NCI-H82 treated with DMSO at 0.1 percent for 48 hours (cell line): ENCODE data around the gene FSIP1.

Experiments used
- DNase-seq: peaks from one replicate; lab custom pipeline; 2025; ENCODE audit not compliant: unreplicated experiment; lab: John Stamatoyannopoulos, UW

Gene FSIP1

DNA sequence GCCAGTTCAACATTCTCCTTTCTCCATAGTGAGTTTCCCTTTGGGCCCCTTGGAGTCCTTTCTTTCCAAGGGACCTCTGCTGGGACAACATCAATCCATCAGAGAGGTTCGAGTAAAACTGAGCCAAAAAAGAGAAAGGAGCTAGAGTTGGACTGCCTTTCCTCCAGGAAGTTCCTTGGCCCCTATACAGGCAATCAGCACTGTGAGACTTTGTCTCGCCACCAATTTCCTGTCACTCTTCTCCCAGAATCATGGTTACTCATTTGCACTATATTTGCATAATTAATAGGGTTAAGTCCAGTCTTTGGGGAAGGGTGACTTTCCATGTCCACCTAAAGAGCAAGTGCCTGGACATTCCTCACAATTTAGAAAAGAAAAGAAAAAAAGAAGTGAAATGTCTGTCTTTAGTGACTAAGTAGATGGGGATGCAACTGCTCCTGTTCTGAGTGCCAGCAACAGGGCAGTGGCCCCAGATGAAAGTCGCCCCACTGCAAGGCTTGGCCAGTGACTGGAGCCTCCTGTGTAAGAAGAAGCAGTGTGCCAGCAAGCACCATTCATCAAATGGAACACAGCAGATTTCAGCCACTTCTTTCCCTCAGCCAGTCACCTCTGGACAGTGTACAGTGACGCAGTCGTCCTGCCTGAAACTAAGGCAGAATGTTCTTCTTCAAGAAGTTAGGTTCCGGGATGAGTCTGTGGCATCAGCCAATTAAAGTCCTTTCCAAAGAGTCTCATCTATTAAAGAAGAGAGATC is 91.6 kb downstream of the FSIP1 start:
- DNase-seq, result no peak

GRCh38 chr15:39687965-39688364 is 94.7 kb downstream of the FSIP1 start:
- no peak for DNase-seq

- DNase-seq, result peak; percentile 40
These were observed 96.5 kb downstream of the FSIP1 start for GRCh38 chr15:39685999-39686613.

DNA sequence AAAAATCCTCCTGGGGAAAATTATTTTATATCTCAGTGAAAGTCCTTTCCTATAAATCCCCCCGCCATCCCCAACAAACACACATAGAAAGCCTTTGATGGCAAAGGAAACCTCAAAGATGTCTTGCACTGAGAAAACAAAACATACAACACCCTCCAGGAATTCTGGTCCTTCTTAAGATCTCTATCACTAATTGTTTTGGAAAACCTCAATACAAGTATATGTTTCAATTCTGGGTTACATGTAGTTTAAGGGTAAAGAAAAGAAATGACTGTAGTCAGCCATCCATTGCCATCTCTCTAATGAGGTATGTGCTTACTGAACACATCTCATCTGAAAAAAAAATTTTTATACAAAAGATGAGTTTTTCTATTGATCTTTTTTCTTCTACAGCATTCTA is 97.3 kb downstream of the FSIP1 start:
- DNase-seq, result no peak

GRCh38 chr15:39684233-39684632 is 98.4 kb downstream of the FSIP1 start:
- DNase-seq, result no peak

DNA sequence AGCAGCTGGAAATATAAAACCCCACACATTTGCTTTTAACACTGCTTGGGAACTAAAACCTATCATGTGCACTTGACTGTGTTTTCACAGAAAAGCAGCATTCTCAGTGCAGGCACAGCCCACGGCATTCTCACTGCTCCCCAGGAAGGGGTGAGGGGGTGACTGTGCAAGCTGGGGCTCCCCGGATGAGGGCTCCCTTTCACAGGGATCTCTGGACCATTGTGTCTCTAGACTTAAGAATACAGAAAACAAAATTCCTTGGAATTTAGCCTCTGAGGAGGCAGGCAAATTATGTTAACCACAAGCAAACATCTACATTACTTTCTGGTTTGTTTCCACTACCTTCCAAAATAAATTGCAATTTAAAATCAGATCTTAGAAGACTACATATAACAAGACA is 100.3 kb downstream of the FSIP1 start:
- DNase-seq, result no peak

- DNase-seq, result no peak
These were observed 101.8 kb downstream of the FSIP1 start for GRCh38 chr15:39680868-39681267.

- DNase-seq, result no peak
These were observed 110.0 kb downstream of the FSIP1 start for GRCh38 chr15:39672666-39673065.

GRCh38 chr15:39672184-39672583 is 110.5 kb downstream of the FSIP1 start:
- no peak for DNase-seq

GRCh38 chr15:39670687-39671086 is 112.0 kb downstream of the FSIP1 start:
- no peak for DNase-seq

DNA sequence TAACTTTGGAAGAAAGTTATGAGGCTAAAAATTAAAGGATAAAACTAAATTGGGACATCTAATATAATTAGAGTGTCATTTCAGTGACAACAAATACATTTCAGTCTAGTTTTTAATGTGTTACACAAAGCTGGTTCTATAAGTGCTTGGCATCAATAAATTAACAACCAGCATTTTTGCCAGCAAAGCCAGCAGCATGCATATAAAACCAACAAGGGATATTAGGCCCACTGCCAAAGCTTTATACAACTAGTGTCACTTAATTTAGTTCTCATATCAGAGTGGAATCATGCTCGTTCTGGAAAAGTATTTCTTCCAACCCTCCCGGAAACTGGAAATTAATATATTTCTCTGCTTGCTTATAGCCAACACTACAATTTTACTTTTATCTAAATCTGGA is 113.0 kb downstream of the FSIP1 start:
- no peak for DNase-seq

GRCh38 chr15:39669241-39669640 is 113.4 kb downstream of the FSIP1 start:
- no peak for DNase-seq

DNA sequence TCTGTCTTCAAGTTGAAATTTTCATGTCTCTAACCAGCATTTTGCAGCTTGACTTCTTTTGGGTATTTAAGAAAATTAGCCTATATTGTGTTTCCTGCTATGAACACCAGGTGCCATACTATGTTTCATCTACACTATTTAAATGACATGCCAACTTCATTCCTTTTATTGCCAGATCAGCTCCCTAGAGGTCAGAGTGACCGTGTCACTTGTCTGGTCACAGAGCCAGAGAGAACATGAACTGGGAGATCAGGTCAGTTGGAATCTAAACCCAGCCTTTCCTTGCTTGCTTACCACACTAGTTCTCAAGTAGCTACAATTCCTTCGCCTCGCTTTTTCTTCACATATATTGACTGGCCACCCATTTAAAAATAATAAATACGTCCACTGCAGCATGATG is 114.2 kb downstream of the FSIP1 start:
- DNase-seq, result no peak

DNA sequence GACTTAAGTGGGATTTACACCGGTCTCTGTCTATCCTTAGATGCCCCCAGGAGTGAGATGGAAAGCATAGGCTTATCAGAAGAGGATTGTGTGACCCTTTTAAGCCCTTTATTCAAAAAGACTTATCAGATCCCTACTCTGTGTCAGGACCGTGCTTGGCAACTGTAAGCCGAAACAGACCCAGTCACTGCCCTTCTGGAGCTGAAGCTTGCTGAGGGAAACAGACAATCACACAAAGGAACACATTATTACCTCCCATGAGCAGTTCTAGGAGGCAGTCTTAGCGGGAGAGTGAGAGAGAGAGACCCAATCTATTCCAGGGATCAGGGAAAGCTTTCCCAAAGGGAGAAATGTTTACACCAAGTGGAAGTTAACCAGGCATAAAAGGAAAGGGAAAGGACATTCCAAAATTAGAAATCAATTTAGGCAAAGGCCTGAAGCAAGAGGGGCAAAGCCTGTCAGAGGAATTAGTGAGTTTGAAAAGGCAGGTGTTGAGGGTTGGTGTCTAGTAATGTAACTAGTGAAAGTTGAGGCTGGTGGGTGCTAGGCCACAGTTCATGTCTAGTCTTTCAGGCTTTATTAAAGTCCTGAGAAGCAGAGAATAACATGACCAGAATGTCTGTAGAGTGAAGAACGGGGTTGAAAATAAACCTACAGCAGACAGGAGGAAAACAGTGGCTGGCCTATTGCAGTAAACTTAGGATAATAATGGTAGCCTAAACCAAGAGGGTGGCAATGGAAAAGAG is 115.1 kb downstream of the FSIP1 start:
- peak; percentile 97 for DNase-seq

DNA sequence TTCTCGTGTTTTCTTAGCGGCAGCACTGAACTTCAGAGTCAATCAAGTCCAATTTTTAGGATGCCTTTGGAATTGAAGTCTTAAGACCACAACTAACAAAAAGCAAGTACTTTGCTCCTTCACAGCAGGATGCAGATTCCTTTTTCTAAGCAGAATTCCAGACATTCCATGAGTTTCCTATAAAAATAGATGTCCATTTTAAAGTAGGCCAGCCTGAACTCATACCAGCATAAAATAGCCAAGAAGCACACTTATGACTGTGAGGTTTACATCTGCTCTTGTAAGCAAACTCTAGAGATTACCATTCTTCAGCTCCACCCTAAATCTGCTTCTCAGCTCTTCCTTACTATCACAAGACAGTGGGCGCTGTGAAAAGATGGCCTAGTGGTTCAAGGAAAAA is 116.0 kb downstream of the FSIP1 start:
- peak; percentile 67 for DNase-seq

DNA sequence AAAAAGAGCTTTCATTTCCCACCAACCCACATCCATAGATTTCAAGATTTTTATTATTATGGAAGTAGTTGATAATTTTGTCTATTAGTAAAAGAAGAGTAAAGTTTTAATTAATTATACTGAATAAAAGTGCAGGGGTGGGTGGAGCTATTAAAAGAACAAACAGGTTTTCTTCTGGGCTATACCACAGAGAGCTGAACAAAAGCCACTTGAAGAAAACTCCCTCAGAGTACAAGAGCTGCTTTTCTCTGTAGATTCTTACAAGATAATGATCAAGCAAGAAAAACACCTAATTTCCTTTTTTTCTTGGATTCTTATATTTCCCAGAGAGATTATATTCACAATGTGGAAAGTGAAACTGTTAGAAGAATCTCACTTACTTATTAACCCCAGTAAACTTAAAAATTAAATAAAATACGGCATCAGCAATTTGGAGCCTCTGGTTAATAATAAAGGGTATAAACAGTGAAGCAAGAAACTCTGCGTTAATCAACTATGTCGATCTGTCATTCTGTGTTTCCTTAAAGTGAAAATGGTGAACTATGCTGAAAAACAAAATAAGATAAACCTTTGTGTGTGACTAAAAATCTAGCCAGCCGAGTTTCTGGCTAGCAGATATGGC is 116.9 kb downstream of the FSIP1 start:
- DNase-seq, result no peak

GRCh38 chr15:39663704-39664250 is 118.9 kb downstream of the FSIP1 start:
- DNase-seq, result no peak

DNA sequence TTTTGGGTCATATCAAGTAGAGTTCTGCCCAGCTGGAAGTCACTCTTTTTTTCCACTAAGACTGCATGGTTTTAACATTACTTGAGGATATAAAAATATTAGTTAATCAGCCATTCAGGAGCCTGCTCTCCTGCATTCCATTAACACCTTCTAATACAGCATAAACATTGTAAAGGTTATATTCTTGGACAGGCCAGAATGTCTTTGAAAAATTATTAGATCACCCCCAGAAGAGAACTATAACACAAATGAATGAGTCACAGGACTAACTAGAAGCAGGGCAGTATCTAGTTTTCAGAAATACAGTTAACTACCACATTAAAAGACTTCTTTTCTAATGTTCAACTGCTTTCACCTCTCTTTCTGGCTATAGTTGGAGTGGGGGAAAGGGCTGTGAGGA is 120.9 kb downstream of the FSIP1 start:
- DNase-seq, result no peak

- DNase-seq, result no peak
These were observed 123.9 kb downstream of the FSIP1 start for GRCh38 chr15:39658740-39659139.

- DNase-seq, result no peak
These were observed 125.0 kb downstream of the FSIP1 start for GRCh38 chr15:39657668-39658067.

DNA sequence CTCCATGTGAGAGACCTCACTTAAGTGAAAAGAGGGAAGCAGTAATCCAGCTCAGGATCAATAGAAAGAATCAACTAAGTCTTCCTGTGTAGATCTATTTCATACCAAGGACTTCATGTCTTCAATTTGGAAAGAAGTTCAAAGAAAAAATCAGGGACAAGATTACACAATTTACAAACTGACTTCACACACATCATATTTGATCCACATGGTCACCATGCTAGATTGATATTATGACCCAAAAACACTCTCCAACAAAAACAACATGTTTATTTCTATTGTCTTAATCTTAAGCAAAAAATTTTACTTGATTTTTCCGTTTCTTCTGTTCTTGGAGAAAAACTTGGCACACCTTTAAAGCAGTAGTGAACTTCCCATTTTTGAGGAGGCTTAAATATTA is 125.5 kb downstream of the FSIP1 start:
- no peak for DNase-seq
